Nucleus accumbens (tissue), 56 donors: ENCODE results near the gene SFRP2.

ENCODE experiments used
- DNase-seq, 56 donors: peaks; one replicate each; lab custom pipeline; 2025; lab: John Stamatoyannopoulos, UW

Gene SFRP2

GRCh38 chr4:153733751-153734448 is 55.0 kb downstream of the SFRP2 start:
- DNase-seq, result no peak

DNA sequence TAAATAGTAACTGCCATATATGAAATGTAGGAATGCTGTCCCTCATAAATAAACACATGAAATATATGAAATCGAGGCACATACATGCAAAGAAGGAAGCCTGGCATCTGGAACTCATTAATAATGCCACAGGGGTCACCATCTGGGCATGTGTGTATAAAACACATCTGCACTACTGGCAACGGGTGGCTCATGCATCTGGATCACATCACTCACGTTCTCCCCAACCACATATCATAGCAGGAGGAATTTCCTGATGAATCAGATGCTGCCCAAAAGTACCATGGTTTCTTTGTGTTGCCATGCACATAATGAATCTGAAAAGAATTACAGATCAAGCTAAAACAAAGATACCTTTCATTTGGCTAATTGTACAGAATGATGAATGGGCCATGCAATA is 57.6 kb downstream of the SFRP2 start:
- no peak for DNase-seq
